Measurements from ENCODE around the gene EPS8L3.
"Not testable (repeated sequence)": the region's sequence is repeated elsewhere in the genome, so short reads cannot be mapped to it uniquely, and the experiment has no call there.

The EPS8L3 gene

GRCh38 chr1:109802901-109803561 is 39.3 kb upstream of the EPS8L3 start:
- no peaks in the 10 kb centered on the region for H3K9me3 ChIP-seq (ENCODE audit: control insufficient read depth, low read length)
- H2AFZ ChIP-seq = no peak overlapping the region
- no peak overlapping the region for H3K27ac ChIP-seq
- no peaks in the 10 kb centered on the region for H3K4me1 ChIP-seq
- no peaks in the 10 kb centered on the region for H3K27me3 ChIP-seq (ENCODE audit: control insufficient read depth, insufficient read depth, low read length)
- no peaks in the 10 kb centered on the region for H3K36me3 ChIP-seq (ENCODE audit: control insufficient read depth, insufficient read depth, low read length)
- H3K79me2 ChIP-seq = no peaks in the 10 kb centered on the region
- H3K4me3 ChIP-seq (ENCODE audit: low read depth, low read length) = no peak overlapping the region
- H3K4me2 ChIP-seq (ENCODE audit: low read length) = no peak overlapping the region
- no peak for TF ChIP-seq CTCF (IDR thresholded peaks at IDR 0.05)
- no peak overlapping the region for H3K9ac ChIP-seq

- H3K4me2 ChIP-seq (ENCODE audit: low read length) = no peak overlapping the region
- no peak for TF ChIP-seq CTCF (IDR thresholded peaks at IDR 0.05)
- H2AFZ ChIP-seq = no peak overlapping the region
- no peaks in the 10 kb centered on the region for H3K79me2 ChIP-seq
- H3K27me3 ChIP-seq (ENCODE audit: control insufficient read depth, insufficient read depth, low read length) = no peaks in the 10 kb centered on the region
- no peaks in the 10 kb centered on the region for H3K9me3 ChIP-seq (ENCODE audit: control insufficient read depth, low read length)
- H3K4me3 ChIP-seq (ENCODE audit: low read depth, low read length) = no peak overlapping the region
- H3K4me1 ChIP-seq = no peaks in the 10 kb centered on the region
- H3K27ac ChIP-seq = no peak overlapping the region
- no peak overlapping the region for H3K9ac ChIP-seq
- no peaks in the 10 kb centered on the region for H3K36me3 ChIP-seq (ENCODE audit: control insufficient read depth, insufficient read depth, low read length)
These were observed 38.6 kb upstream of the EPS8L3 start for GRCh38 chr1:109802136-109802900.

GRCh38 chr1:109801791-109802135 is 38.0 kb upstream of the EPS8L3 start:
- Histone ChIP-seq H3K9me3 (ENCODE audit: control insufficient read depth, low read length) (no peaks in the 10 kb centered on the region), H3K36me3 (ENCODE audit: control insufficient read depth, insufficient read depth, low read length) (no peaks in the 10 kb centered on the region), H3K79me2 (no peaks in the 10 kb centered on the region), H3K4me2 (ENCODE audit: low read length) (no peak overlapping the region), H3K4me1 (no peaks in the 10 kb centered on the region), H3K27me3 (ENCODE audit: control insufficient read depth, insufficient read depth, low read length) (no peaks in the 10 kb centered on the region), H3K4me3 (ENCODE audit: low read depth, low read length) (no peak overlapping the region), H3K27ac (no peak overlapping the region), H3K9ac (no peak overlapping the region), H2AFZ (no peak overlapping the region)
- no peak for TF ChIP-seq CTCF (IDR thresholded peaks at IDR 0.05)

- H3K79me2 ChIP-seq = no peaks in the 10 kb centered on the region
- H3K9ac ChIP-seq = no peak overlapping the region
- no peaks in the 10 kb centered on the region for H3K36me3 ChIP-seq (ENCODE audit: control insufficient read depth, insufficient read depth, low read length)
- no peak overlapping the region for H3K27ac ChIP-seq
- no peaks in the 10 kb centered on the region for H3K27me3 ChIP-seq (ENCODE audit: control insufficient read depth, insufficient read depth, low read length)
- no peak overlapping the region for H3K4me3 ChIP-seq (ENCODE audit: low read depth, low read length)
- no peak overlapping the region for H3K4me2 ChIP-seq (ENCODE audit: low read length)
- no peak overlapping the region for H2AFZ ChIP-seq
- no peaks in the 10 kb centered on the region for H3K4me1 ChIP-seq
- no peaks in the 10 kb centered on the region for H3K9me3 ChIP-seq (ENCODE audit: control insufficient read depth, low read length)
- no peak for TF ChIP-seq CTCF (IDR thresholded peaks at IDR 0.05)
These were observed 36.6 kb upstream of the EPS8L3 start for GRCh38 chr1:109800291-109800690.

GRCh38 chr1:109799445-109799844 is 35.7 kb upstream of the EPS8L3 start:
- no peaks in the 10 kb centered on the region for H3K79me2 ChIP-seq

GRCh38 chr1:109797303-109797595 is 33.5 kb upstream of the EPS8L3 start:
- not testable (repeated sequence) for H3K27ac ChIP-seq; H3K4me3 ChIP-seq (ENCODE audit: low read depth, low read length); H3K9me3 ChIP-seq (ENCODE audit: control insufficient read depth, low read length); H3K9ac ChIP-seq; H3K4me2 ChIP-seq (ENCODE audit: low read length); H3K4me1 ChIP-seq; H3K79me2 ChIP-seq; H3K36me3 ChIP-seq (ENCODE audit: control insufficient read depth, insufficient read depth, low read length); H2AFZ ChIP-seq; H3K27me3 ChIP-seq (ENCODE audit: control insufficient read depth, insufficient read depth, low read length)

More at GRCh38 chr1:109799445-109799844, 35.7 kb upstream of the EPS8L3 start:
- Histone ChIP-seq H3K9me3 (ENCODE audit: control insufficient read depth, low read length) (no peaks in the 10 kb centered on the region), H3K4me1 (no peaks in the 10 kb centered on the region), H3K27me3 (ENCODE audit: control insufficient read depth, insufficient read depth, low read length) (no peaks in the 10 kb centered on the region), H3K4me2 (ENCODE audit: low read length) (no peak overlapping the region), H2AFZ (no peak overlapping the region), H3K36me3 (ENCODE audit: control insufficient read depth, insufficient read depth, low read length) (no peaks in the 10 kb centered on the region), H3K4me3 (ENCODE audit: low read depth, low read length) (no peak overlapping the region), H3K27ac (no peak overlapping the region), H3K9ac (no peak overlapping the region)
- TF ChIP-seq CTCF (IDR thresholded peaks at IDR 0.05) = no peak
